GM18517 (cell line): ENCODE measurements around the gene ITGB5.
"Not testable (repeated sequence)": the region's sequence is repeated elsewhere in the genome, so short reads cannot be mapped to it uniquely, and the experiment has no call there.

ENCODE experiments used
- ATAC-seq: cut with Tn5 transposase; IDR thresholded peaks from one replicate; pipeline ENCODE4 v1.9.1; 2021; ENCODE audit warnings: mild to moderate bottlenecking, moderate library complexity; ENCODE audit not compliant: unreplicated experiment

Gene ITGB5

DNA sequence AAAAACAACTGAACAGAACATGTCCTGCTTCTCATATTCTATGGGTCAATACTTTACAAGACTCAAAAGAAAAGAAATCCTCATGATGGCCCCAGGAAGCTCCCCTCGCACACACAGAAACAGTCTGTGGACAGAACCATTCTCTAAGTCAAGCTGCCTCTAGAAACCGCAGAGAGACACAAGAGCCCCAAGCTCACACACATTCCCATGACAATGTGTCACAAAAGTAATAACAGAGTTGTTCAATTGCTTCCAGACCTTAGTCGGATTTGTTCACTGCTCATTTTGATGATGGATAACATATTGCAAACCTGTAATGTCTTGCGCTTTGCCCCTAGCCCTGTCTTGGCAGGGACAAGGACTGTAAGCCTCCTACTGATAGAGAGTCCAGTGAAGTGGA lies 96.0 kb downstream of the ITGB5 start:
- no peak for ATAC-seq

DNA sequence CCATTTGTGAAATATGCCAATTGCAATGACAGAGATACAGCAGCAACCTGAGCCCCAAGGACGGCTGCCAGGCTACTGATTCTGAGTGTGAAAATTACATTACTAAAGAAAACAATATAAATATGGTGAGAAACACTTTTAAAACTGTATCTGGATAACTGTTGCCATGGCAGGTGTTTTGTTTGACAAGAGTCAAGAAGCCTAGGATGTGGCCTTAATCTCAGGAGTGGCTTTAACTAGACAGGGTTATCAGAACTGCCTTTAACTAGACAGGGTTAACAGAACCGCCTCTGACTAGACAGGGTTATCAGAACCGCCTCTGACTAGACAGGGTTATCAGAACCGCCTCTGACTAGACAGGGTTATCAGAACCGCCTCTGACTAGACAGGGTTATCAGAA lies 98.1 kb downstream of the ITGB5 start:
- ATAC-seq = not testable (repeated sequence)

DNA sequence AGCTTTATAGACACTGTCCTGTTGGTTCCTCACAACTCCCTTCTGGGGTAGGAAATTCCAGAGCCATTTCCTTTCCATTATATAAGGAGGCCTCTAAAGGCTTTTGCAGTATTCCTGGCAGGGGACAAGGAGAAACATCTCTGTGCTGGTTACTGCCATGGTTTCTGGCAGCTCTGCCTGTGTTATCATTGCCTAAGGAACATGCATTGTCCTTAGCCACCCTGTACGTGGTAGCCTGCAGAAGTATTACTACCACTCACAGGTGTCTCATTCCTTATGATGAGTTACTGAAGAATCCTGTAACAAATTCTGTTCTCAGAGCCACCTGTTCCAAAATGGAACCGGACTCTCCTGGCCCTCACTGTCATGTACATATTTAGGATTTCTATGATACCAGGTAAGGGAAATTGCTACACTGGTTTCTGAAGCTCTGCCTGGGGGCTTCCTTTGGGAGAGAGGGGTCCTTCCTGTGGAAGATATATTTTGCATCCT lies 98.9 kb downstream of the ITGB5 start:
- ATAC-seq = no peak

DNA sequence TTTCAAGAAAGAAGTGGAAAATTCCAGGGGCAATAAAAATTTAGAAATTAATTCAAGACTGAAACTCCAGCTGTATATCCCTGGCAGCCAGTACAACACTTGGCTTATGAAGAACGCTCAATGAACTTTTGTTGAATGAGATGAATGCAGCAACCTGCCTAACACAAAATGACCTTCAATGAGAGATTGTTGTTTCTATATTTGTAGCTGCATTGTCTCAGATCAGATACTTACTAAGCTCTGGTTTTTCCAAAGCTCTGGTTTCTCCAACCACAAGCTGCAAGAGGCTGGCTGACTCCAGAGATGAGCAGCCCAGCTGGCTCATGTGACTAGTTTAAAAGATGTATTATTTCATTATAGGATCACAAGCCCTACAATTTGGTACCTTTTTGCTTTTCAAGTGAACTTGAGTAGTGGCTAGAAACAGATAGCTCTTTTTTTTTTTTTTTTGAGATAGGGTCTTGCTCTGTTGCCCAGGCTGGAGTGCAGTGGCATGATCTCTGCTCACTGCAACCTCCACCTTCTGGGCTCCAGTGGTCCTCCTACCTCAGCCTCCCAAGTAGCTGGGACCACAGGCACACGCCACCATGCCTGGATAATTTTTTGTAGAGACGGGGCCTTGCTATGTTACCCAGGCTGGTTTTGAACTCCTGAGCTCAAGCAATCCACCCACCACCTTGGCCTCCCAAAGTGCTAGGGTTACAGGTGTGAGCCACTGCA lies 99.5 kb downstream of the ITGB5 start:
- no peak for ATAC-seq

DNA sequence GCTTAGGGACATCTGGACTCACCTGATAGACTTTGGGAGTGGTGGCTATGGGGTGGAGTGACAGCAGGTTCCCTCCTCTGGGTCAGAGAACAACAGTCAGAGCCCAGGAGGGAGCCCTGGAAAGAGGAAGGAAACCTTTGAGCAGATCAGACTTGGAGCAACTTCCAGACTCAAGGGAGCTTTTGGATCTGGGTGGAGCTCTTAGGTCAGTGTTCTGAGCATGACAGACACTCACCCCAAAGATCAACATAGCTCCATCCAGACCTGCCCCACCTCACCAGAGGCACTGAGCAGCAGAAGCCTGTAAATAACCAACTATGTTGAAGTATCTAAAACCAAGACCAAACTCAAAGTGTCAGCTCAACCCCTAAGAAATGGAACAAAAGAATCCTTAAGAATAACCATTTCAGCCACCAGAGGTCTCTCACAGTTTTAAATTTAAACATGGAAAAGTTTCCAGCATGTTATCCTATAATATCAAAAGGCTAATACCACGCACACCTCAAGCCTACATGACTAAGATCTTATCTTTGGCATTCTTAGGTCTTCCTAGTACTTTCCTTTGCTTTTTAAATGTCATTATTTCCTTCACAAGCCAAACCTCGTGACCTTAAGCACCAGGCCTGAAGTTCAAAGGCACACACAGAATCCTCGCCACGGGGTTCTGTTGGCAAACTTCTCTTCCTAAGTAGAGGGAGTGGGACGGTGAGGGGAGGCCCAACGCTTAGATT lies 100.5 kb downstream of the ITGB5 start:
- no peak for ATAC-seq

DNA sequence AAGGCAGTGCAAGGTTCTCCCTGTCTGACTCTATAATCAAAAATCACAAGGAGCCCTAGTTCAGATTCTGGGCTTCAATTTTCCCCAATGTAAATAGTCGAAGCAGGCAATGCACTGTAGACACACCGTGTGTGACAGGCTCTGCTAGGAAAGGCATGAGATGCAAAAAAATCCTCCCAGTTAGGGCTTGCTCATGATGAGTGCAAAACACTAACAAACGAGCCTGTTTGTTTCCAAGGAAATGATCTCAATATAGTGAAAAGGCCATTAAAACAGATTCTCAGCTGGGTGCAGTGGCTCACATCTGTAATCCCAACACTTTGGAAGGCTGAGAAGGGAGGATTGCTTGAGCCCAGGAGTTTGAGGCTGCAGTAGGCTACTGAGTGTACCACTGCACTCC lies 101.2 kb downstream of the ITGB5 start:
- no peak for ATAC-seq

DNA sequence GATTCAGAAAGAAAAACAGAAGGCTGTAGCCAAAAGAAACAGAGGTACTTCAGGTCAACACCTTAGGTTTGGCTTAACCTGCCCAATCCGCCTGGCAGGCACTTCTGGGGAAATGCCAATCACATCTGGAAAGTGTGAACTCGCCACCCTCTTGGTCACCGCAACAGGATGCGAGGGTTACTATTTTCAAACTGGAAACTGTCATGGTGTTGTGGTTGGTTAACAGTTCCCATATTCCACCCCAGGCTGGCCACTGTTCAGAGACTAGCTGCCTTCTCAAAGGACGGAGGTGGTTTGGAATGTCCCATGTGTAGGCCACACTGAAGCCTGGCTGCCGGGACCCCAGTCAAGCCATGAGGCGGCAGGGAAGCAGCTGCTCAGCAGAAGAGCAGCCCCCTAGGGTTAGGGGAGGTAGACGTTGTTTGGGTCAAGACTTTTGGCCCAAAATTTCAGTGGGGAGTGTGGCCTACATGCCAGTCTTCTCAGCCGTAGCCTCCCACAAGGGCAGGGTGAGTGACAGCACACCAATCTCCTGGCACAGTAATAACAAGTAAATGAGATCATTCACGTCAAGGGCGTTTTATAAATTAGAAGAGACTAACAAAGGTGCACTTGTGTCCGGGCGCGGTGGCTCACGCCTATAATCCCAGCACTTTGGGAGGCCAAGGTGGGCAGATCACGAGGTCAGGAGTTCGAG lies 102.3 kb downstream of the ITGB5 start:
- peak; percentile 74 for ATAC-seq

DNA sequence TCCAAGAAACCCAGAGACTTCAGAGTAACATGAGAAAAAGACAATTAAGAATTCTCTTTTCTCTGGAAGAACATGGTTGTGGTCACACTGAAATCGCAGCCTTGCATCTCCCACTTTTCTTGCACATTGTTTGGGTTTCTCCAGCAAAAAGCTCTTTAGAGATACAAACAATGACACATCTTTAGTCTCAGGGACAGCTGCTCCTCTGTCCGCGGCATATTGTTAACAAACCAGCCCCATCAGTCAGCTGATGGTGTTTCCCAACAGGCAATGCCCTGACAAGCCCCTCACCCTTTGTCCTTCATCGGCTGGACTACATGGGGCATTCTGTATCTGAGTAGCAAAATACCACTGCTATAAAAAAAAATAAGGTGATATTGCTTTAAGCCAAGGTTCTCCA lies 103.5 kb downstream of the ITGB5 start:
- no peak for ATAC-seq

DNA sequence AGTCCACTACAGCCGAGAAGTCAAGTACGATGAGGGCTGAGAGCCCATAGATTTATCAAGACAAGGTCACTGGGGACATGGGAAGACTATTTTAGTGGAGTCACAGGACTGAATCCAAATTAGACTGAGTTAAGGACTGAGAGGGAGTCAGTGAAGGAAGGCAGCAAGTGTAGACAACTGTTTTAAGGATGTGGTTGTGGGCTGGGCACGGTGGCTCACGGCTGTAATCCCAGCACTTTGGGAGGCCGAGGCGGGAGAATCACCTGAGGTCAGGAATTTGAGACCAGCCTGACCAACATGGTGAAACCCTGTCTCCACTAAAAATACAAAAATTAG lies 104.8 kb downstream of the ITGB5 start:
- not testable (repeated sequence) for ATAC-seq

DNA sequence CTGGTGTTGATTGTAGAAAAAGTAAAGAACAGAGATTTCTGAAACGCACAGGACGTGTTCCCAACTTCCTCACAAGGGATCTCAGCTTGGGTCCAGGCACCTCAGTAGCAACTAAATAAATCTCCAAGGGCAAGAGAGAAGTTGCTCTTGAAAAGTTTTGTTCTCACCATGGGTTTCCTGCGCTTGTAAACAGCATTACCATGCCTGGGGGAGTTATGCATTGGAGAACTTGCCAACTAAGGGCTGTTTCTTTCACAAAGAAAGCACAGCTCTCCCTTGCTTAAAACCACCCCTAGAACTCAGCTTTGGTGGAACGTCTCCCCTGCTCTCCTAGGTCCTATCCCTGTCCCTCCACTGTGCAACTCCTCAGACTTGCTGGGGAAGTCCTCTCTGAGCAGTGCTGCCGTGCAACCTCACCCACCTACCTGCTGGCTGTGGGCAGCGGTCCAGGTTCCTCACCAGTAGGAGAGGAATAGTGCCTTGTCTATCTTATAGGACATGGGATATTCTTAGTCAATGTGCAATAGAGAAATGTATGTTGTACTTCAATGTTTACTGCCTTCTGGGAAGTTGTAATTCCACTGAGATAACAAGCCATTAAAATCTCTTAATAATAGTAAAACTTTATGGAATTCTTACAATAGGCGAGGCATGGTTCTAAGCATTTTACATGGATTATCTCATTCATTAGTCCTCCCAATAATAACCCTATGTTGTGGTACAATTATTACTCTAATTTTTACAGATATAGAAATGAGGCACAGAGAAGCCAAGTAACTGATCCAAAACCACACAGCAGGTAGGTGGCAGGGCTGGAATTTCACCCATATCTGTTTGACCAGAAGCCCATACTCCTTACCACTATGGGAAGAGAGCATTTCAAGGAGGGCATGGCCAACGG lies 105.4 kb downstream of the ITGB5 start:
- no peak for ATAC-seq

DNA sequence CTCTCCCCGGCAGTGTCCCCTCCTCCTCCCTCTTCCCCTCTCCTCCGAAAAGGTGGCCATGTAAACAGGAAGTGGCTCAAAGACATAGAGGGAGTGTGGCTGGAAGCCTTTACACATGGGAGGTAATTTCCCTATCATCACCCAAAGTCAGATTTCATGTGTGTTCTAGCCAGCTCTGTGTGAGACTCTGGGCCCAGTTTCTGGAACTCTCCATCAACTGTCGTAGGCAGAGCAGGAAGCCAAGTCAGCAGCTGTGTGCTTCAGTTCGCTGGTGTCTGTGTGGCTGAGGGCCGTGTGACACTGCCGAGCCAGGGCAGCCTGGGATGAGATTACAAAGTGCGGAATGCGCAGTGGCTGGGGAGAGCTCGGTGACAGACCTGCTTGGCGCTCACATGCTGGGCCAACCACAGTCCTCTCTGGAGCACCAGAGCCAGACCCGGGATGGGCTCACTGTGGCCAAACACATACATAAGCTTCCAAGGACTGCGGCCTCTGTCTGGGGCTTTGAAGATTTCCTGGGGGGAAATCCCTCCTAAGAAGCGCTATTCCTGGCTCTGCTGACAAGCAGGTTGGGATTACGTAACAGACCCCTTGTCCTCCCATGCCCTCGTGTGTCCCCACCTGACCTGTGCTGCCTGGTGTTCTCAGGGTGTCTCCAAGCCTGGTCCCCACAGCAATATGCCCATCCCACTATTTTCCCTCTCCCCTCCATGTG lies 106.2 kb downstream of the ITGB5 start:
- no peak for ATAC-seq

DNA sequence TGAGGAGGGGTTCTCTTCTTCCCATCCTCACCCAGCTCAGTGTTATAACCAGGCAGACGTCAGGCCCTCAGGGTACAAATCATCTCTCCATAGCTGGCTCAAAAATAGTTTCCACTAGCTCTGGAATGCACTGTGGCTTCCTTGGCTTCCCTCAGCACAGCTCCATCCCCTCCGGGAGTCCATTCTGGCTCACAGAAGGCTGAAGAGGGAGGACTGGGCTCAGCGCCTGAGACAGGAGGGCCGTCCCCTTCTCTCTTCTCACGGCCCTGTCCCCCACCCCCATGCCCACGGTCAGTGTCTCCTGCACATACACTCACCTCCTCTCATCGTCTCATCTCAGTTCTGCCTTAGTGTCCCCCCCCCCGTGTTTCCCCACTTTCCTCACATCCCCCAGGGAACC lies 106.8 kb downstream of the ITGB5 start:
- no peak for ATAC-seq

DNA sequence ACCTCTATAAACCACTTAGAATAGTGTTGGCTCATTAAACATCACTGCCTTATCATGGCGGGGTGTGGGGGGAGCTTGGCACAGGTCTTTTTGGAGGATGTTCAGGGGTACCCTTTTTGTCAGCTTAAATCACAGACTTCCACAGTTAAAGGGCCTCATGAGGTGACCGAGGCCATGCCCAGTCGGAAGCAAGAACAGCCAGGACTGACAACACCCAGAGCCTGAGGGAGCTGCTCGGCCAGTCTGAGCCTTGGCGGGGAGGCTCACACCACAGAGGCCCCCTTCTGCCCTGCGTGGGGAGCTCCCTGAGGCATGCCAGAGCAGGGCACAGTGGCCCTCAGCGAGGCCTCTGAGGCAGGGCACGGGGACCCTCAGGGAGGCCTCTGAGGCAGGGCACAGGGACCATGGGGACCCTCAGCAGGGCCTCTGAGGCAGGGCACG lies 107.4 kb downstream of the ITGB5 start:
- no peak for ATAC-seq

DNA sequence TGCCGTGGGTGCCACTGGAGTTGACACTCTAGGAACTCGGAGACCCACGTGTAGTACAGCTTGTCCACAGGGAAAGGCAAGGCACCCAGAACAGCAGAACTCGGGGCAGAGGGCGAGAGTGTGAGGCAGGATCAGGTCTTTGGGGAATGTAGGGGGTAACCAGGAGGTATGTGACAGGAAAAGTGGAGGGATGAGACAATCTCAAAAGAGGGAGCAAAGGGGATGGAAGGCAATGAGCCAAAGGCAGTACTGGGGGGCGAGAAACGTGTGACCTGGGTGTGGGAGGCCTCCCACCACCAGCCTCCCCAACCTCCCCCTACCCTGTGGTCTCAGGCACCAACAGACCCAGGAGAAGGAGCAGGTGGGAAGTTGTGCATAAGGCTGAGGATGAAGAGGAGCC lies 108.0 kb downstream of the ITGB5 start:
- ATAC-seq = no peak

DNA sequence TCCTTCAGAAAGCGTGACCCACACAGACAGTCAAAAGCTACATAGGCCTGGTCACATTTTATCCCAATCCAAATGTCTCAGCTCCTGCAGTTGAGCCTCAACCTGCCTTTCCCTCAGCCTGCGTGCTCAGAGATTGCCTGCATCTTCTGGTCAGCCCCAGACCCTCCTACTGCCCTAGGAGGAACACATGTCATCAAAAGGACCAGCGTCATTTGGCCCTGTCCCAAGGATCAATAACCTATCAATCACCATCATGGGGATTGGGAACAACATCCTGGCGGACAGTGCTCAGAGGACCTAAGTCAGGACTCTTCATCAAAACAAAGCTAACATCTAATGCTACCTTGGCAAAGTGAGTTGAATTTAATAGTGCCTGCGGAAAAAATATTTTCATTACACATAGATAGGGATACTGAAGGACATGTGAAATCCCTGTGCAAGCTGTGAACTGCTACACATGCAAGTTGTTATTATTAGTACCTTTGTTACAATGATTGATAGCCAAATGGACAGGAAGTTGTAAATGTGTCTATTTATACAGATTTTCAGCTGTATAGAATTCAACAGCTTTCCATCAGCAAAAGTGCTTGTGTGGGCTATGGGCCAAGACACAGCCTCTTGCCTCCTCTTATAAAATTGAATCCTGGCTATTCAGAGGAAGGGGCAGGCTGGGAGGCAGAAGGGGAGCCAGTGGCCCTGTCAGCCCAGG lies 109.2 kb downstream of the ITGB5 start:
- ATAC-seq = no peak

DNA sequence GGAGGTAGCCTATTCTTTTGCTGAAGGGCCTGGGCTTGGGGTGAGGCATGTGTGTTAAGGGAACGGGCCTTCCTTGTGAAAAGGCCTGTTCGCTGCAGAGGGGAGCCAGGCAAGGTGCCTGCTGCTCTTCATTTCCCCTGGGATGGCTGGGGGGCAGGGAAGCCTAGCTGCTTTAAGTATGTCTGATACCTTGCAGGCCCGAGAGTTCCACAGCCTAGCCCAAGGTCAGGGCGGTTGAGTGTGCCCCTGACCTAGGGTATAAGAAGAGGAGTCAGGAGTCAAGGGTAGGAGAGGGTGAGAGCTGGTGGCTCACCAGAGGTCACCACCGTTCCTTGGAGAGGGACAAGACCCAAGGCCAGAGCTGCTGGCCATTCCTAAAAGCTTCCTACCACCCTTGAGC lies 110.3 kb downstream of the ITGB5 start:
- ATAC-seq = no peak

DNA sequence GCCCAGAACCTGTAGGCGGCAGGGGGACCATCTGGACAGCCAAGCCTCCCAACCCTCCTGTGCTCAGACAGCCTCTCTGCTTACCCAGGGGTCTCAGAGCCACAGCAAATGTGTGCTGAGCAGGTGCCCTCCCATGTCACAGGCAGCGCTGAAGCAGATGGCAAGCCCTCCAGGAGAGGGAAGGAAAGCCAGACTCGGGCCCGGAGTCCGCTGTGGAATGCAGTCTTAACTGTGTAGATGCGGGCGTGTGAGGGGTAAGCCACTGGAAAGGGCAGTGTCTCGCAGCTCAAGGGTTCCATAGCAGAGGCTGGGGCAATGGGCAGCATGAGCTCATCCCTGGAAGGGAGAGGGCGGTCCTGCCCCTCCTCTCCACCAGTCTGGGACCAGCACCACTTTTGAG lies 111.3 kb downstream of the ITGB5 start:
- ATAC-seq = no peak

DNA sequence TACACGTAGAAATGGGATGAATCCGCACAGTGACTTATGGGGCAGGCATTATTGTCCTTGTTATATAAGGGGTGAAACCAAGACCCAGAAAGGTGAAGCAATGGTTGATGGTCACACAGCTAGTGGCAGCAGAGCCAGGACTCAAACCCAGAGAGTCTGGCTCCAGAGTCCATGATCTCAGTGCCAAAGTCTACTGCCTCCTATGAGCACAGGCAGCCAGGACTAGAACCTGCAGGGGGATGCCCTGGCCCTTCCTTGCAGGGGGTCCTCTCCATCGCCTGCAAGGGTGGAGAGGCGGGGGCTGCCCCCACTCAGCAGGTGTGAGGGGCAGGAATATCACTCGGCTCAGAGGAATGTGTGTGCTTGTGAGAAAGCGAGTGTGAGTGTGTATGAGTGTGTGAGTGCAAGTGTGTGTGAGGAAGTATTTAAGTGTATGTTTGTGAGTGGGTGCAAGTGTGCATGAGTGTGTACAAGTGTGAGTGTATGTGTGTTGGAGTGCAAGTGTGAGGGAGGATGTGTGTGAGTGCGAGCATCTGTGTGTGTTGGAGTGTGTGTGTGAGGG lies 112.2 kb downstream of the ITGB5 start:
- ATAC-seq = no peak

DNA sequence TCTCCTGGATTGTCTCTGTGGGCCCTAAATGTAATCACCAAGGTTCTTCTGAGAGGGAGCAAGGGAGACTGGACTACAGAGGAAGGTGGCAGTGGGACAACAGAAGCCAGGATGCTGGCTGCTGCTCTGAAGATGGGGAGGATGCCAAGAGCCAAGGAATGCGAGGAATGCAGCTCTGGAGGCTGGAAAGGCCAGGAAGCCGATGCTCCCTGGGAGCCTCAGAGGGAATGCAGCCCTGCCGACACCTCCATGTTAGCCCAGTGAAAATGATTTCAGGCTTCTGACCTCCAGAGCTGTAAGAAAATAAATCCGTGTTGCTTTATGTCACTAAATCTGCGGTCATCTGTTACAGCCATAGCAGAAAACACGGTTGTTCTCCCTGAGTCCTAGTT lies 112.8 kb downstream of the ITGB5 start:
- ATAC-seq = no peak
